Measurements from ENCODE around the gene GLIPR1.

GLIPR1 gene

GRCh38 chr12:75525263-75525662 is 44.7 kb downstream of the GLIPR1 start:
- no peak for DNase-seq

GRCh38 chr12:75526655-75527511 is 46.3 kb downstream of the GLIPR1 start:
- peak; percentile 81 for DNase-seq

GRCh38 chr12:75528272-75528671 is 47.7 kb downstream of the GLIPR1 start:
- DNase-seq: no peak

GRCh38 chr12:75528692-75529091 is 48.1 kb downstream of the GLIPR1 start:
- DNase-seq: peak; percentile 47

- DNase-seq: no peak
Measured at GRCh38 chr12:75529316-75529715, 48.8 kb downstream of the GLIPR1 start.

GRCh38 chr12:75529826-75530225 is 49.3 kb downstream of the GLIPR1 start:
- DNase-seq: no peak

GRCh38 chr12:75533239-75533638 is 52.7 kb downstream of the GLIPR1 start:
- no peak for DNase-seq

GRCh38 chr12:75539889-75540288 is 59.3 kb downstream of the GLIPR1 start:
- no peak for DNase-seq

- peak; percentile 61 for DNase-seq
Measured at GRCh38 chr12:75542942-75543341, 62.4 kb downstream of the GLIPR1 start.

- DNase-seq: no peak
Measured at GRCh38 chr12:75543529-75543928, 63.0 kb downstream of the GLIPR1 start.

GRCh38 chr12:75545636-75546035 is 65.1 kb downstream of the GLIPR1 start:
- no peak for DNase-seq

GRCh38 chr12:75548879-75549278 is 68.3 kb downstream of the GLIPR1 start:
- no peak for DNase-seq

- DNase-seq: no peak
Measured at GRCh38 chr12:75549989-75550388, 69.4 kb downstream of the GLIPR1 start.

- DNase-seq: no peak
Measured at GRCh38 chr12:75550401-75551240, 70.1 kb downstream of the GLIPR1 start.

- DNase-seq: no peak
Measured at GRCh38 chr12:75551477-75551876, 70.9 kb downstream of the GLIPR1 start.

- peak; percentile 70 for DNase-seq
Measured at GRCh38 chr12:75553398-75553797, 72.8 kb downstream of the GLIPR1 start.
